Esophagus muscularis mucosa (tissue), 4 donors: ENCODE measurements around the gene FN1. TPM values are rescaled to one million over a fixed set of nuclear protein-coding genes. Genes with fewer than 3 reads are reported as not detected.

Experiments
- DNase-seq: peaks from one replicate; pipeline ENCODE4 v3.0.0-alpha.2; 2017; ENCODE audit errors: extremely low spot score
- H3K27ac ChIP-seq, 4 donors: fragments of 200-600 bp; sonication (generic); replicated peaks in 1 of 4; 1 replicate in 3 of 4; 2 replicates in 1 of 4; pipeline ENCODE4 v1.5.1; 2016 to 2019; ENCODE audit warnings: mild to moderate bottlenecking in 1 of 4
- H3K27me3 ChIP-seq, 4 donors: fragments of 200-600 bp; sonication (generic); one replicate each; pipeline versions ENCODE4 v1.5.1 to v1.6.0; 2016 to 2019
- H3K36me3 ChIP-seq, 4 donors: fragments of 200-600 bp; sonication (generic); one replicate each; pipeline ENCODE4 v1.5.1; 2016 to 2019
- H3K4me1 ChIP-seq, 4 donors: fragments of 200-600 bp; sonication (generic); one replicate each; pipeline ENCODE4 v1.5.1; 2016 to 2019
- H3K4me3 ChIP-seq, 4 donors: fragments of 200-600 bp; sonication (generic); 1 replicate in 2 of 4; 2 replicates in 2 of 4; pipeline ENCODE4 v1.5.1; 2016 to 2019; ENCODE audit warnings: mild to moderate bottlenecking in 4 of 4, moderate library complexity in 1 of 4
- H3K9me3 ChIP-seq, 4 donors: fragments of 200-600 bp; sonication (generic); 1 replicate in 3 of 4; 2 replicates in 1 of 4; pipeline ENCODE4 v1.5.1; 2016 to 2019
- EP300 ChIP-seq: sonication (generic); formaldehyde crosslinking; IDR thresholded peaks from one replicate; pipeline ENCODE4 v1.6.1; 2017; ENCODE audit warnings: antibody characterized with exemption
- POLR2A ChIP-seq: fragments of 450-650 bp; IDR thresholded peaks from one replicate; pipeline ENCODE4 v1.6.1; 2017; ENCODE audit warnings: antibody characterized with exemption, moderate library complexity, mild to moderate bottlenecking, low read depth
- POLR2AphosphoS5 ChIP-seq, 2 donors: sonication (generic); formaldehyde crosslinking; IDR thresholded peaks; one replicate each; pipeline ENCODE4 v1.6.1; 2017; ENCODE audit warnings: antibody characterized with exemption in 2 of 2
- WGBS: methylation state at CpG from one replicate; pipeline ENCODE4 v1.1.5; 2018; 5-methylcytosine and 5-hydroxymethylcytosine counted together
- intact Hi-C: fragments of 100-400 bp; cut with DNase I; formaldehyde crosslinking; loops from one replicate; pipeline ENCODE4 v1.15.1; 2023
- total RNA-seq, 4 donors: library from RNA; depleted of rRNA; stranded (reverse); fragments of >200 nt; gene quantifications; one replicate each; pipeline versions ENCODE4 v1.1.0 to v1.2.1, GENCODE V29; 2016
- TF ChIP-seq, protein P1 (sequence below), 3 experiments: fragments of 200-600 bp in 2 of 3; fragments of 450-650 bp in 1 of 3; sonication (generic) in 2 of 3; IDR thresholded peaks; one replicate each; pipeline ENCODE4 v1.5.1; 2017 to 2019; ENCODE audit warnings: antibody characterized with exemption in 3 of 3, mild to moderate bottlenecking in 2 of 3, moderate library complexity in 1 of 3

The FN1 gene
- total RNA-seq, 4 donors from 2014 or later = 2,256 to 4,873 (median 2,950) TPM

DNA sequence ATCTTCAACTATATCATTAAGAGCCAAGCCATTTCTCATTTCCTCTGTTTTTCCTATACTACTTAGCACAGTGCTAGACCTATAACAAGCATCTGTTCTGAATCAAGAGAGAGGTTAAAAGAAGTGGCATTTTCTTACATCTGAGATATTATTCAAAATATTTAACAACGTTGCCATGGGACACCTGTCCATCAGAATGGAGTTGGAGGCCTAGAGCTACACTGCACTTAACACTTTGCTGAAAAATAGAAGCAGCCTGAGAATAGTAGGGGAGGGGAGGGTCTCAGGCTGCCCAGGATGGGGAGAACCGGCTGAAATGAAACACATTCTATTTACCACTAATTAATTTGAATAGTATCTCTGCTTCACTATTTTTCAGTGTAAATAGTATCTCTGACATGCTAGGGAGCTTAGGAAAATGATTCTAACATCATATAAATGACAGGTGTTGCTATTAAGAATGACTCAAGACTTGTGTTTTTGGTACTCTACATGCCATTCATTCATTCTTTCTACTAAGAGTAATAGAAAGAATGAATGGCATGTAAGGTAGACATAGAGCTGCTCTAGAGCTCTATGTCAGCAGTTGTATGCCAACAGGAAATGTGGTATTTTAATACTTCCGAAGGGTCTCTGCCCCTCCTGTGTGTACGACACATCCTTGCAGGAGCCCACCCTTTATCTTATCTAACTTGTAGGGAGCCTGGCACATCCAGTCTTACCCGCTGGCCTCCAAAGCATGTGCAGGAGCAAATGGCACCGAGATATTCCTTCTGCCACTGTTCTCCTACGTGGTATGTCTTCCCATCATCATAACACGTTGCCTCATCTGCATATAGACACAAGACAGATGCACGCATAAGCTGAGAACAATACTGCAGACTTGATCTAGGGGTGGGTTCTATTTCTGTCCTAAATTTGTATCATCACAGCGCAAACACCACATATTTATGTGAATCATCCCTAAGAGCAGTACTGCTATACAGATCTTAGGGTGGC, 71.4 kb downstream of the FN1 start:
- peak; percentile 60 for DNase-seq
- 77% methylated on average over 10 of the region's 10 CpGs for WGBS
- H3K9me3 ChIP-seq = no peaks in the 10 kb centered on the region
- intact Hi-C loops = no loop called here
- no peaks in the 10 kb centered on the region for H3K27me3 ChIP-seq
- peak in 1 of 2 donors; percentile 3 for TF ChIP-seq POLR2AphosphoS5 (IDR thresholded peaks at IDR 0.05)
- no peak for TF ChIP-seq POLR2A
- TF ChIP-seq, protein P1, sequence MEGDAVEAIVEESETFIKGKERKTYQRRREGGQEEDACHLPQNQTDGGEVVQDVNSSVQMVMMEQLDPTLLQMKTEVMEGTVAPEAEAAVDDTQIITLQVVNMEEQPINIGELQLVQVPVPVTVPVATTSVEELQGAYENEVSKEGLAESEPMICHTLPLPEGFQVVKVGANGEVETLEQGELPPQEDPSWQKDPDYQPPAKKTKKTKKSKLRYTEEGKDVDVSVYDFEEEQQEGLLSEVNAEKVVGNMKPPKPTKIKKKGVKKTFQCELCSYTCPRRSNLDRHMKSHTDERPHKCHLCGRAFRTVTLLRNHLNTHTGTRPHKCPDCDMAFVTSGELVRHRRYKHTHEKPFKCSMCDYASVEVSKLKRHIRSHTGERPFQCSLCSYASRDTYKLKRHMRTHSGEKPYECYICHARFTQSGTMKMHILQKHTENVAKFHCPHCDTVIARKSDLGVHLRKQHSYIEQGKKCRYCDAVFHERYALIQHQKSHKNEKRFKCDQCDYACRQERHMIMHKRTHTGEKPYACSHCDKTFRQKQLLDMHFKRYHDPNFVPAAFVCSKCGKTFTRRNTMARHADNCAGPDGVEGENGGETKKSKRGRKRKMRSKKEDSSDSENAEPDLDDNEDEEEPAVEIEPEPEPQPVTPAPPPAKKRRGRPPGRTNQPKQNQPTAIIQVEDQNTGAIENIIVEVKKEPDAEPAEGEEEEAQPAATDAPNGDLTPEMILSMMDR (IDR thresholded peaks at IDR 0.05) = no peak
- TF ChIP-seq EP300 = no peak
- H3K4me3 ChIP-seq = no peak overlapping the region
- H3K27ac ChIP-seq = peak overlapping the region; percentile 8 to 60 (median 20)
- H3K36me3 ChIP-seq = peaks cover 66 to 100% (median 87%) of the 10 kb centered on the region in 4 donors
- H3K4me1 ChIP-seq = peaks cover 0 to 10% (median 5%) of the 10 kb centered on the region in 4 donors

DNA sequence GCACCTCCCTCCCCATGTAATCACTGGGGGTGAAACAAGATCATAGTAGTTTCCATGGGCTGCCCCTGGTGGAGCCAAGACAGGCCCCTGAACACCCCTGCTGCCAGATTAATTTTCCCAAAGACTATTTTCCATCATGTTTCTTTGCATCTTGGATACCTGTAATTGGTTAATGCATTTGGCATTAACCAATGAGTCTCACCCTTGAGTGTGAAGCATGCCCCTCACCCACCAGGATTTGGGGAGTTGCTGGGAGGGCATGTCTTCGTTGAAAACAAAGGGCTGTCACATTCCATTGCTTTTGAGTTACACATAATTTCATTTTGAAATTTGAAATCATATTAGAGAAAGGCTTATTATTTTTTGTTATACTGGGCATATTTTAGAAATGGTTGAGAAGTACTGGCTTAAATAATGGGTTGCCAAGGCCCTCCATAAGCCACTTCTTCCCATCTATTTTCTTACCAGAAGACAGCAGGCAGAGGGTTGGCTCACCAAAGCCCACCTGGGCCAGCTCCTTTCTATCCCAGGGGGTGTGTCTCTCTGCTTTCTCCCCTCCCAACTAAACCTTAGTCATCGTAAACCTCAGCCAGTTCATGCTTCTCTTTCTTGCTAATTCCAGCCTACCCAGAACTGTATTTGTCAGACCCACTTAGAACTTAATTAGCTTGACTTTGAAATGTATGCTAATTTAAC, 72.3 kb downstream of the FN1 start:
- peaks cover 58 to 98% (median 81%) of the 10 kb centered on the region in 4 donors for H3K36me3 ChIP-seq

DNA sequence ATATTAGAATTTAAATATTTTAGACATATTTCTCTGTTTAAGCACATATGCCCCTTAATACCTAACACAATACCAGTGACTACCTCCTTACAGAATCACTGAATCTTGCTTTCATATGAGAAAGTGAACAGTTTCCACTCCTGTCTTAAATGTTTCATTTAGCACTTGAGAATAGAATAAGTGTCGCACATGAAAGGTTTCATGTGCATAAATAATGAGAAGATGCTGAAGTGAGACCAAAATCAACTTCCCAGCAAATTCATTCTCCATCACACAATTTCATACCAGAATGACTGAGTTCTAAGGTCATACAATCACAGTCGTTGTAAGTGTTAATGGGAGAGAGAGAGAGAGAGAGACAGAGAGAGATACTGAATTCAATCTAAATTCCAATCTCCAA, 72.8 kb downstream of the FN1 start:
- DNase-seq = no peak
- WGBS = 66% methylated on average over 2 of the region's 2 CpGs
- peaks cover 52 to 92% (median 75%) of the 10 kb centered on the region in 4 donors for H3K36me3 ChIP-seq
- H3K27ac ChIP-seq = peak overlapping the region in 1 of 4 donors; percentile 20
- no peak overlapping the region for H3K4me3 ChIP-seq
- no peaks in the 10 kb centered on the region for H3K9me3 ChIP-seq
- intact Hi-C loops = no loop called here
- TF ChIP-seq POLR2A = no peak
- TF ChIP-seq, protein P1 (IDR thresholded peaks at IDR 0.05) = no peak
- TF ChIP-seq EP300 = no peak
- no peak for TF ChIP-seq POLR2AphosphoS5 (IDR thresholded peaks at IDR 0.05)
- no peaks in the 10 kb centered on the region for H3K27me3 ChIP-seq
- H3K4me1 ChIP-seq = peaks cover 0 to 10% (median 5%) of the 10 kb centered on the region in 4 donors

More for the DNA sequence above, 72.3 kb downstream of the FN1 start:
- Histone ChIP-seq H3K9me3 (no peaks in the 10 kb centered on the region), H3K27me3 (no peaks in the 10 kb centered on the region), H3K4me3 (no peak overlapping the region), H3K4me1 (peaks cover 0 to 10% (median 5%) of the 10 kb centered on the region in 4 donors), H3K27ac (peak overlapping the region; percentile 6 to 60 (median 10))
- TF ChIP-seq POLR2A (no peak), EP300 (no peak), POLR2AphosphoS5 (IDR thresholded peaks at IDR 0.05) (no peak)
- TF ChIP-seq, protein P1 (IDR thresholded peaks at IDR 0.05) = no peak
- 54% methylated on average over 2 of the region's 2 CpGs for whole genome bisulfite sequencing
- intact Hi-C loops = no loop called here
- peak; percentile 42 for DNase-seq

DNA sequence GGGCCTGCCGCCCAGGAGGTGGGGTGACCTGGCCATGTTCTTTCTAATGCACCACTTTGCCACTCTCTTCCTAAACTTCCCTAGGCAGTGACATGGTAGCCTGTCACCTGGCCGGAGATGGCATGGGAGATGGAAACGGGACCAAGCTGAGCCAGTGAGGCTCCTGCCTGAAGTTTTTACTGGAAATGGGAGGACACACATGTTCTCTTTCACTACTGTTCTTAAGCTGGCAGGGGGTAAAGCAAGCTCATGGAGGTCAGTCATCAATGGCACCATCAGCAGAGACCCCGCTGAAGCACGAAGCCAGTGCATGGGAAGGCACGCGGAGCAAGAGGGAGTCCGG, 73.3 kb downstream of the FN1 start:
- H3K9me3 ChIP-seq = no peaks in the 10 kb centered on the region
- peak overlapping the region in 1 of 4 donors; percentile 20 for H3K27ac ChIP-seq
- peaks cover 0 to 10% (median 5%) of the 10 kb centered on the region in 4 donors for H3K4me1 ChIP-seq
- H3K4me3 ChIP-seq = no peak overlapping the region
- 95% methylated on average over 8 of the region's 8 CpGs for whole genome bisulfite sequencing
- H3K36me3 ChIP-seq = peaks cover 48 to 87% (median 70%) of the 10 kb centered on the region in 4 donors
- peak; percentile 90 for DNase-seq
- intact Hi-C loops = no loop called here
- H3K27me3 ChIP-seq = no peaks in the 10 kb centered on the region
- TF ChIP-seq POLR2AphosphoS5 (IDR thresholded peaks at IDR 0.05) = peak in 1 of 2 donors; percentile 5
- TF ChIP-seq POLR2A = no peak
